Nephron (organoid): ENCODE results near the gene PTGES.

Source experiments
- H3K27ac Mint-ChIP-seq, 3 experiments: 2 replicates each; pipeline ENCODE4 v1.8.0; 2020; ENCODE audit warnings: mixed read lengths in 3 of 3, mild to moderate bottlenecking in 2 of 3, moderate library complexity in 1 of 3
- H3K27me3 Mint-ChIP-seq: 2 replicates; pipeline ENCODE4 v1.8.0; 2021; ENCODE audit warnings: low read depth, mild to moderate bottlenecking, moderate library complexity, mixed read lengths
- H3K36me3 Mint-ChIP-seq: 2 replicates; pipeline ENCODE4 v1.8.0; 2020; ENCODE audit warnings: low read depth, mixed read lengths
- H3K4me1 Mint-ChIP-seq: 2 replicates; pipeline ENCODE4 v1.8.0; 2020; ENCODE audit warnings: mixed read lengths
- H3K4me3 Mint-ChIP-seq, 3 experiments: 2 replicates each; pipeline ENCODE4 v1.8.0; 2020; ENCODE audit warnings: mild to moderate bottlenecking in 3 of 3, mixed read lengths in 3 of 3, moderate library complexity in 2 of 3
- H3K9me3 Mint-ChIP-seq: 2 replicates; pipeline ENCODE4 v1.8.0; 2020; ENCODE audit warnings: mixed read lengths
- CTCF ChIP-seq, 3 experiments: fragments of 200-600 bp; sonication (generic); IDR thresholded peaks; one replicate each; pipeline ENCODE4 v1.5.0; 2021; ENCODE audit warnings: antibody characterized with exemption in 3 of 3; ENCODE audit not compliant: unreplicated experiment in 3 of 3

The PTGES gene

DNA sequence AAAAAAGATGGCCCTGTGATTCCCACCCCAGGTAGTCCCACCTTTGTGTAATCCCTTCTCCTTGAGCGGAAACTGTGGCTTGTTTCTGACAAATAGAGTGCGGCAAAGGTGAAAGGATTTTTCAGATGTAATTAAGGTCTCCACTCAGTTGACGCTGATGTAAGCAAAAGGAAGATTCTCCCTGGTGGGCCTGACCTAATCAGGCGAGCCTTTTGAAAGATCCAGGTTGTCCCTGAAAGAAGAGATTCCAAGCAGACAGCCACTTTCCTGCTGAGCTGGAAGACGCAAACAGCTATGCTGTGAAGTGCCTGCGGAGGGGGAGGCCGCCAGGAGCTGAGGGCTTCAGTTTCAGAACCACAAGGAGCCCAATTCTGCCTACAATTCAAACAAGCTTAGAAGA, 24.1 kb downstream of the PTGES start:
- TF ChIP-seq CTCF (IDR thresholded peaks at IDR 0.05; ENCODE audit: unreplicated experiment in 3 of 3), result no peak
- Mint-ChIP-seq H3K36me3 (no peaks in the 10 kb centered on the region), H3K27ac (no peak overlapping the region), H3K4me3 (no peak overlapping the region), H3K9me3 (no peaks in the 10 kb centered on the region), H3K4me1 (peaks cover 16% of the 10 kb centered on the region), H3K27me3 (peaks cover 44% of the 10 kb centered on the region)

DNA sequence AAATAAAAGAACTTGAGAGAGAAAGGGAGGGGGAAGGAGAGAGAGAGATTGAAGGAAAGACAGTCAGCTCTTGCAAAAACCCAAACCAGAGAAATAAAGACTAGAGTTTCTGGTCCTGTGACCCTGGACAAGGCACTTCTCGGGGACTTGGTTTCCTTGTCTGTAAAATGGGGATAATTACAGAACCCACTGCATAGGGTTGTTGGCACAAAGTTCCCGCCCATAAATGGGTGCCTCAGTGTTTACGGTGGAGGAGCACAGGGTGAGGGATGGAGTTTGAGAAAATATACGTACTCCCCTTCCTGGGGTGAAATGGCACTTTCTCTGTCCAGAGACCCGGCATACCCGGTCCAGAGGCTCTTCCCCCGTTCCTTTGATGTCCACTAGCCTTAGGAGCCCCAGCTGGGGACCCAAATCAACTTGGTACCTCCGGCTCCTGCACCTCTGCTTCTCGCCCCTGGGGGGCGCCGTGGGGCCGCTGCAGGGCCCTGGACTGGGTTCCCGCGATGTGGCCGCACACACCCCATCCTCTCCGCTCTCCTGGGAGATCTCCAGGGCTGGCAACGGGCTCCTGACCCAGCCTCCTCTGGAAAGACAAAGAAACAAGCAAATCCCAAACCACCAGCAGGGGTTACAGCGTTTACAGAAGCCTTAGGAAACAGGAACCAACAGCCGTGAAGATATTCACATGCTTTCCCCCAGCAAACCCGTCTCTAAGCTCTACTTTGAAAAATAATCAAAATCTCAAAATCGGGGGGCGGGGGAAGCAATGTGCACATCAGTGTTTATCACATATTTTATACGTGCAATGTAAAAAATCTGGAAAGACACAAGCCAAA, 26.3 kb downstream of the PTGES start:
- Mint-ChIP-seq H3K9me3 (no peaks in the 10 kb centered on the region), H3K27me3 (peaks cover 32% of the 10 kb centered on the region), H3K4me3 (peak overlapping the region in 1 of 3 experiments; percentile 37), H3K27ac (peak overlapping the region in 1 of 3 experiments; percentile 40), H3K36me3 (no peaks in the 10 kb centered on the region), H3K4me1 (peaks cover 16% of the 10 kb centered on the region)
- peak; percentile 77 to 89 (median 88) for TF ChIP-seq CTCF (IDR thresholded peaks at IDR 0.05; ENCODE audit: unreplicated experiment in 3 of 3)

DNA sequence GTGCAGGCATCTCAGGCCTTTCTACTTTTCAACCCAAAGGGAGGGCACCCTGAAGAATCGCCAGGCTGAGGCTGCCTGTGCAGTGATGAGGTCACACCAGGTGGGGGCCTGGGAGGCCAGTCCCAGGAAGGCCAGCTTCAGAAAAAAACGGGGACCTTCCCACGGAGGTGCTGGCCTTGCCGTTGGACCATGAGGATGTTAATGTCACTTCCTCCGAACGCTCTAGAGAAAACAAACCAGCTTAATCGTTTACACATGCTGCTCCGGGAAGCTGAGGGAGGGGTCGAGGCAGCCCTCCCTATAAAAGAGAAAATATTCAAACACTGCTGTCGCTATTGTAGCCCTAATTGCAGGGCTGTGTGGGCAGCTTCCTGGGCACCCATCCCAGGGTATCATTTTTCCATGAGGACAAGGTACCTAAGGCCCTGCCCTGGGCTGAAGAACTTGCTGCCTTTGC, 27.0 kb downstream of the PTGES start:
- peaks cover 16% of the 10 kb centered on the region for H3K4me1 Mint-ChIP-seq
- H3K36me3 Mint-ChIP-seq, result no peaks in the 10 kb centered on the region
- H3K4me3 Mint-ChIP-seq, result no peak overlapping the region
- TF ChIP-seq CTCF (IDR thresholded peaks at IDR 0.05; ENCODE audit: unreplicated experiment in 3 of 3), result no peak
- peaks cover 27% of the 10 kb centered on the region for H3K27me3 Mint-ChIP-seq
- no peaks in the 10 kb centered on the region for H3K9me3 Mint-ChIP-seq
- peak overlapping the region in 2 of 3 experiments; percentile 31 to 40 for H3K27ac Mint-ChIP-seq

- Mint-ChIP-seq H3K27me3 (peaks cover 29% of the 10 kb centered on the region), H3K4me1 (peaks cover 16% of the 10 kb centered on the region), H3K27ac (no peak overlapping the region), H3K36me3 (peaks cover 3% of the 10 kb centered on the region), H3K4me3 (no peak overlapping the region), H3K9me3 (no peaks in the 10 kb centered on the region)
- TF ChIP-seq CTCF (IDR thresholded peaks at IDR 0.05; ENCODE audit: unreplicated experiment in 3 of 3), result no peak
Measured at GRCh38 chr9:129724456-129725190, 28.2 kb downstream of the PTGES start.

- H3K4me3 Mint-ChIP-seq, result no peak overlapping the region
- TF ChIP-seq CTCF (IDR thresholded peaks at IDR 0.05; ENCODE audit: unreplicated experiment in 3 of 3), result no peak
- peaks cover 16% of the 10 kb centered on the region for H3K4me1 Mint-ChIP-seq
- no peaks in the 10 kb centered on the region for H3K9me3 Mint-ChIP-seq
- peaks cover 28% of the 10 kb centered on the region for H3K27me3 Mint-ChIP-seq
- no peak overlapping the region for H3K27ac Mint-ChIP-seq
- H3K36me3 Mint-ChIP-seq, result peaks cover 3% of the 10 kb centered on the region
Measured at GRCh38 chr9:129722913-129723312, 29.9 kb downstream of the PTGES start.
